ENCODE data around the gene CSTPP1. TPM values are rescaled to one million over a fixed set of nuclear protein-coding genes. Genes with fewer than 3 reads are reported as not detected.
A peak's percentile ranks its signal among the peaks of the same experiment; 100 is the strongest.

The CSTPP1 gene
- total and polyA plus RNA-seq, 2 of the 8 experiments (the other 6 are each of a cell fraction or from before 2014, with no cell fraction given), result 24.2 to 28.7 TPM

DNA sequence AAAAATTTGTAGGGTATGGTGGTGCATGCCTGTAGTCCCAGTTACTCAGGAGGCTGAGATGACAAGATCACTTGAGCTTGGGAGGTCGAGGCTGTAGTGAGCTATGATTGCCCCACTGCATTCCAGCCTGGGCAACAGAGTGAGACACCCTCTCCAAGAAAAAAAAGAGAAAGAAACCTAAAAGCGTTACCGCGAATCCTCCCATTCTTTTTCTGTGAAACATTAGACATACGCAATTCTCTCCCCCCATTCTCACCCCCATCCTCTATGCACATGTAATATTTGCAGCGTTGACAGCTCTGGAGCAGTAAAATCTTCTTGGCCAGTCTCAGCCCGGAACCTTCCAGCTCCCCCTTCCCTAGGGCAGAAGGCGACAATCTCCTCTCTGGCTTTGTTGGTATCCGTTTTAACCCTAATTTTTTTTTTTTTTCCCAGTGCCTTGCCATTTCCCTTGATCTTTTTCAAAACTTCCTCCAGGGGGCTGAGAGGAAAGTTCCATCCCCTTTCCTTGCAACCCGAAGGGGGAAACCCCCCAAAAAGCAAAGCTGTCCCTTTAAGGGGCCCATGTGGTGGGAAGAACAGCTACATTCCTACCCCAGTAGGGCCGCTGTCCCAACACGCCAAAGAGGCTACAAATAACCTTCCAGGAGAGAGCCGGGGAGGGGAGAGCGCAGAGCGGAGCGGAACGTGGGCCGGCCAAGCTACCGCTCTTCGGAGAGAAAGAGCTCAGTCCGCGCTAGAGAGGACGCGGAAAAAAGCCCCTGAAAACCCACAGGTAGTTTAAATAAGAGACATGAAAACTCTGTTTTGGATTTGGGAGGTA is 20.1 kb upstream of the CSTPP1 start (continued):
- TF ChIP-seq JUND (IDR thresholded peaks at IDR 0.05; ENCODE audit: low read length), result no peak
- TF ChIP-seq ASH2L (IDR thresholded peaks at IDR 0.05; ENCODE audit: low read length), result peak; percentile 37
- TF ChIP-seq, protein P1, sequence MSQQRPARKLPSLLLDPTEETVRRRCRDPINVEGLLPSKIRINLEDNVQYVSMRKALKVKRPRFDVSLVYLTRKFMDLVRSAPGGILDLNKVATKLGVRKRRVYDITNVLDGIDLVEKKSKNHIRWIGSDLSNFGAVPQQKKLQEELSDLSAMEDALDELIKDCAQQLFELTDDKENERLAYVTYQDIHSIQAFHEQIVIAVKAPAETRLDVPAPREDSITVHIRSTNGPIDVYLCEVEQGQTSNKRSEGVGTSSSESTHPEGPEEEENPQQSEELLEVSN (IDR thresholded peaks at IDR 0.05), result 0 out of 2 replicates have a peak, but pooled peaks have one; percentile 13
- no peak for TF ChIP-seq CHD2 (IDR thresholded peaks at IDR 0.05; ENCODE audit: low read length)
- TF ChIP-seq KDM5A (IDR thresholded peaks at IDR 0.05; ENCODE audit: low read length), result no peak
- no peak; the same call in 1 of the 2 replicates for TF ChIP-seq TBP (IDR thresholded peaks at IDR 0.05; ENCODE audit: low read depth, low read length)
- no peak for TF ChIP-seq ATF3 (IDR thresholded peaks at IDR 0.05; ENCODE audit: insufficient read depth, low read depth, low read length)
- no peak for TF ChIP-seq ZNF274 (IDR thresholded peaks at IDR 0.05; ENCODE audit: borderline replicate concordance, extremely low read depth, low read length)
- TF ChIP-seq SIN3A (conservative IDR thresholded peaks at IDR 0.05 in 1 of 2, IDR thresholded peaks at IDR 0.05 in 1 of 2; ENCODE audit: low read depth in 1 of 2, low read length in 2 of 2), result peak in 1 of 2 experiments; percentile 78; a peak in 2 of 4 replicates
- no peak for TF ChIP-seq YY1 (IDR thresholded peaks at IDR 0.05; ENCODE audit: low read depth, low read length)
- no peak for TF ChIP-seq CTBP2 (IDR thresholded peaks at IDR 0.05; ENCODE audit: borderline replicate concordance, insufficient read depth, insufficient read length, low read length)
- no peak for TF ChIP-seq SUZ12 (IDR thresholded peaks at IDR 0.05; ENCODE audit: low read length)
- no peak for TF ChIP-seq SIX5 (IDR thresholded peaks at IDR 0.05; ENCODE audit: low read depth, low read length)
- 0 out of 4 replicates have a peak, but pooled peaks have one; percentile 16 to 27 for TF ChIP-seq HDAC2 (IDR thresholded peaks at IDR 0.05; ENCODE audit: borderline replicate concordance in 1 of 2, low read depth in 2 of 2, low read length in 2 of 2)
- TF ChIP-seq GTF2F1 (IDR thresholded peaks at IDR 0.05; ENCODE audit: borderline replicate concordance, low read depth, low read length), result no peak
- TF ChIP-seq BCL11A (IDR thresholded peaks at IDR 0.05; ENCODE audit: low read depth in 2 of 2, low read length in 2 of 2), result no peak
- no peak for TF ChIP-seq SP1 (IDR thresholded peaks at IDR 0.05; ENCODE audit: low read depth, low read length)
- TF ChIP-seq FOSL1 (IDR thresholded peaks at IDR 0.05; ENCODE audit: insufficient read depth, low read depth, low read length), result no peak
